ENCODE results near the gene SMAD3. TPM values are rescaled to one million over a fixed set of nuclear protein-coding genes. Genes with fewer than 3 reads are reported as not detected.

SMAD3 gene
- total and polyA plus RNA-seq, 2 of the 8 experiments (the other 6 are each of a cell fraction or from before 2014, with no cell fraction given): 10.1 to 12.4 TPM

- Histone ChIP-seq H2AFZ (ENCODE audit: low read length) (no peak overlapping the region), H3K56ac (replicated peaks; ENCODE audit: insufficient read length, low read depth, low read length) (no peak overlapping the region), H3K4me1 (replicated peaks in 1 of 4; ENCODE audit: control insufficient read depth in 3 of 4, insufficient read depth in 4 of 4, low read length in 3 of 4) (peaks cover 6 to 10% (median 7%) of the 10 kb centered on the region in 4 experiments; a peak in 6 of 7 replicates), H4K91ac (replicated peaks; ENCODE audit: insufficient read length, low read length) (no peak overlapping the region), H4K5ac (ENCODE audit: insufficient read length, low read depth, low read length) (no peak overlapping the region), H3K4me2 (ENCODE audit: insufficient read depth in 1 of 2, low read depth in 2 of 2, low read length in 2 of 2) (no peak overlapping the region), H4K8ac (ENCODE audit: extremely low read depth, insufficient read depth, low read length) (no peak overlapping the region), H2BK15ac (ENCODE audit: low read length) (0 out of 2 replicates have a peak overlapping the region, but pooled peaks have one; percentile 65), H2BK5ac (ENCODE audit: low read depth, low read length) (no peak overlapping the region), H2AK5ac (ENCODE audit: low read depth, low read length) (peak overlapping the region; percentile 60; the same call in 1 of the 2 replicates), H3K79me1 (ENCODE audit: low read depth, low read length) (no peaks in the 10 kb centered on the region; the same call in 1 of the 2 replicates), H2BK12ac (ENCODE audit: low read depth, low read length) (no peak overlapping the region), H4K20me1 (replicated peaks in 1 of 2; ENCODE audit: control insufficient read depth in 1 of 2, insufficient read depth in 2 of 2, low read length in 2 of 2) (no peaks in the 10 kb centered on the region), H3K27me3 (replicated peaks in 1 of 4; ENCODE audit: control insufficient read depth in 3 of 4, extremely low read depth in 1 of 4, insufficient read depth in 3 of 4, low read length in 3 of 4) (no peaks in the 10 kb centered on the region), H3K23me2 (ENCODE audit: low read depth, low read length) (no peaks in the 10 kb centered on the region), H3K27ac (ENCODE audit: low read depth, low read length) (no peak overlapping the region), H3K79me2 (ENCODE audit: control insufficient read depth in 1 of 2, insufficient read depth in 2 of 2, low read length in 2 of 2) (no peaks in the 10 kb centered on the region), H3K4ac (replicated peaks; ENCODE audit: insufficient read length, low read depth, low read length) (no peak overlapping the region), H3K36me3 (ENCODE audit: control insufficient read depth in 2 of 4, insufficient read depth in 4 of 4, low read length in 3 of 4) (no peaks in the 10 kb centered on the region), H3K4me3 (ENCODE audit: extremely low read depth in 1 of 4, insufficient read depth in 2 of 4, low read depth in 3 of 4, low read length in 4 of 4) (no peak overlapping the region), H3K14ac (ENCODE audit: insufficient read length) (no peak overlapping the region), H2BK120ac (replicated peaks; ENCODE audit: low read depth, low read length) (no peak overlapping the region), H3K9ac (replicated peaks in 1 of 4; ENCODE audit: extremely low read depth in 1 of 4, low read depth in 3 of 4, low read length in 3 of 4) (no peak overlapping the region), H3K18ac (ENCODE audit: extremely low read depth, low read length) (no peak overlapping the region), H2BK20ac (ENCODE audit: low read length) (no peak overlapping the region), H3K23ac (ENCODE audit: insufficient read length) (no peak overlapping the region), H3K9me3 (ENCODE audit: insufficient read depth in 2 of 2, low read depth in 1 of 2, low read length in 1 of 2) (no peaks in the 10 kb centered on the region)
- no peak for FAIRE-seq
- ChIA-PET CTCF (ENCODE audit: partially characterized antibody) (interaction anchor here (0.9 to 1.3 kb wide), 2 partner anchors 13 to 18 kb away, joined by 3 read pairs; no protein-coding TSS in a partner anchor), POLR2A (ENCODE audit: partially characterized antibody) (interaction anchor here (1.6 to 1.8 kb wide), 3 partner anchors 8 to 42 kb away, joined by 3 to 11 read pairs (median 5); partner anchors contain the start of gene SMAD3)
- no peak for TF ChIP-seq GTF2F1 (IDR thresholded peaks at IDR 0.05; ENCODE audit: borderline replicate concordance, low read depth, low read length)
- no peak for TF ChIP-seq RNF2 (IDR thresholded peaks at IDR 0.05; ENCODE audit: borderline replicate concordance, low read depth, low read length, missing control alignments, poor library complexity, severe bottlenecking)
- TF ChIP-seq TEAD4 (IDR thresholded peaks at IDR 0.05; ENCODE audit: low read depth, low read length): no peak
- 0 out of 2 replicates have a peak, but pooled peaks have one; percentile 45 for TF ChIP-seq KDM1A (IDR thresholded peaks at IDR 0.05; ENCODE audit: borderline replicate concordance, low read length)
- no peak for DNase-seq (ENCODE audit: low read depth in 1 of 2, low spot score in 2 of 2)
These were observed 42.8 kb upstream of the SMAD3 start for GRCh38 chr15:67022587-67023105.

All from H1 (cell line).